Measurements from ENCODE around the gene DLG2.

The DLG2 gene

GRCh38 chr11:84963240-84963639, 663.9 kb downstream of the DLG2 start:
- in situ Hi-C loops (cut with MboI; ENCODE audit: low sequenced_read_pairs, unreplicated experiment), result no loop called here
- no peak for TF ChIP-seq CTCF (IDR thresholded peaks at IDR 0.05; ENCODE audit: borderline replicate concordance, control extremely low read depth, extremely low read depth, insufficient read depth, missing control alignments)
- DNase-seq (ENCODE audit: low spot score), result no peak

- DNase-seq (ENCODE audit: low spot score), result no peak
- TF ChIP-seq CTCF (IDR thresholded peaks at IDR 0.05; ENCODE audit: borderline replicate concordance, control extremely low read depth, extremely low read depth, insufficient read depth, missing control alignments), result no peak
- in situ Hi-C loops (cut with MboI; ENCODE audit: low sequenced_read_pairs, unreplicated experiment), result no loop called here
Observed at GRCh38 chr11:84962018-84962417, 665.1 kb downstream of the DLG2 start.

GRCh38 chr11:84958295-84958694, 668.8 kb downstream of the DLG2 start:
- in situ Hi-C loops (cut with MboI; ENCODE audit: low sequenced_read_pairs, unreplicated experiment), result no loop called here
- TF ChIP-seq CTCF (IDR thresholded peaks at IDR 0.05; ENCODE audit: borderline replicate concordance, control extremely low read depth, extremely low read depth, insufficient read depth, missing control alignments), result no peak
- DNase-seq (ENCODE audit: low spot score), result no peak

- in situ Hi-C loops (cut with MboI; ENCODE audit: low sequenced_read_pairs, unreplicated experiment), result no loop called here
- no peak for DNase-seq (ENCODE audit: low spot score)
- TF ChIP-seq CTCF (IDR thresholded peaks at IDR 0.05; ENCODE audit: borderline replicate concordance, control extremely low read depth, extremely low read depth, insufficient read depth, missing control alignments), result no peak
Observed at GRCh38 chr11:84950569-84951270, 676.4 kb downstream of the DLG2 start.

GRCh38 chr11:84947970-84948580, 679.1 kb downstream of the DLG2 start:
- in situ Hi-C loops (cut with MboI; ENCODE audit: low sequenced_read_pairs, unreplicated experiment), result no loop called here
- TF ChIP-seq CTCF (IDR thresholded peaks at IDR 0.05; ENCODE audit: borderline replicate concordance, control extremely low read depth, extremely low read depth, insufficient read depth, missing control alignments), result no peak
- no peak for DNase-seq (ENCODE audit: low spot score)

GRCh38 chr11:84947070-84947469, 680.1 kb downstream of the DLG2 start:
- in situ Hi-C loops (cut with MboI; ENCODE audit: low sequenced_read_pairs, unreplicated experiment), result no loop called here
- DNase-seq (ENCODE audit: low spot score), result no peak
- TF ChIP-seq CTCF (IDR thresholded peaks at IDR 0.05; ENCODE audit: borderline replicate concordance, control extremely low read depth, extremely low read depth, insufficient read depth, missing control alignments), result no peak
